ENCODE data around the gene TMOD4. TPM values are rescaled to one million over a fixed set of nuclear protein-coding genes. Genes with fewer than 3 reads are reported as not detected.

The TMOD4 gene
- total and polyA plus RNA-seq, 2 of the 13 experiments (the other 11 are each of a cell fraction or from before 2014, with no cell fraction given), result 0.66 TPM; not detected in 1

DNA sequence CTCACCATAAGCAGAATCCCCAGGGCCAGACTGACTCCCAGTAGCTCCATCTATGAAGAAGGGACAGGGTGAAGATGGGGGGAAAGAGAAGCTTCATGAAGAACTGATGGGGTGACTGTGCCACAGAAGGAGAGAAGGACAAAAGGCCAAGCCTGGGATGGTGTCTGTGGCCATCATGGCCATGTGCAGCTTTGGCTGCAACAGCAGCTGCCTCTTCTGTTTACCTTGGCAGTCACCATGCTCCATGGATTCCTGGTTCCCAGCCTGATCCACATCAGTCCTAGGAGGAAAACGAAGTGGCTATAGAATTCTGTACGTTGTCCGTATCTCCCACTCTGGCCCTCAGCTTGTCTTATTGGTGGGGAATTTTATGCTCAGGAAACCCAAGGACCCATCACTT lies 41.4 kb downstream of the TMOD4 start:
- no peak overlapping the region for H3K4me2 ChIP-seq (ENCODE audit: low read depth, low read length)
- H3K9ac ChIP-seq (ENCODE audit: insufficient read depth, low read depth, low read length), result no peak overlapping the region
- no TSS peak for BruUV-seq (replicated peaks)
- no peak overlapping the region for H3K4me3 ChIP-seq (replicated peaks in 1 of 3; ENCODE audit: insufficient read depth in 1 of 3, low read depth in 2 of 3, low read length in 3 of 3)
- ChIA-PET POLR2A (no interaction called here), CTCF (ENCODE audit: low intra/inter-chr PET ratio, low total read pairs) (no interaction called here)
- H3K27ac ChIP-seq (ENCODE audit: extremely low read length, insufficient read depth, low read length), result no peak overlapping the region
- DNase-seq (ENCODE audit: low spot score) (no peak), ATAC-seq (no peak), FAIRE-seq (no peak)
- no peaks in the 10 kb centered on the region for H4K20me1 ChIP-seq (ENCODE audit: insufficient read depth, low read length)
- H2AFZ ChIP-seq (ENCODE audit: low read length), result no peak overlapping the region
- no peaks in the 10 kb centered on the region for H3K4me1 ChIP-seq (ENCODE audit: insufficient read depth, low read length)
- H3K9me3 ChIP-seq (ENCODE audit: low read length), result no peaks in the 10 kb centered on the region
- 89% methylated on average over 3 of the region's 3 CpGs for WGBS (ENCODE audit: low lambda C conversion rate)
- intact Hi-C loops (cut with micrococcal nuclease; ENCODE audit: unreplicated experiment), result no loop called here
- in situ Hi-C loops (cut with HindIII; ENCODE audit: extremely low pct_ligation_motif_present, low pct_unique_long_range_greater_than_20kb), result no loop called here
- no peak for TF ChIP-seq FOXJ3 (CRISPR knock-in tag; IDR thresholded peaks at IDR 0.05; ENCODE audit: borderline replicate concordance)
- TF ChIP-seq FLYWCH1 (CRISPR knock-in tag; IDR thresholded peaks at IDR 0.05), result no peak
- no peak for TF ChIP-seq ZNF704 (CRISPR knock-in tag; IDR thresholded peaks at IDR 0.05; ENCODE audit: borderline replicate concordance)
- TF ChIP-seq ZNF614 (CRISPR knock-in tag; IDR thresholded peaks at IDR 0.05; ENCODE audit: borderline replicate concordance), result no peak
- no peak for TF ChIP-seq FOXA1 (IDR thresholded peaks at IDR 0.05)
- no peak for TF ChIP-seq FOXA1 (CRISPR knock-in tag; IDR thresholded peaks at IDR 0.05)
- TF ChIP-seq, protein P1, sequence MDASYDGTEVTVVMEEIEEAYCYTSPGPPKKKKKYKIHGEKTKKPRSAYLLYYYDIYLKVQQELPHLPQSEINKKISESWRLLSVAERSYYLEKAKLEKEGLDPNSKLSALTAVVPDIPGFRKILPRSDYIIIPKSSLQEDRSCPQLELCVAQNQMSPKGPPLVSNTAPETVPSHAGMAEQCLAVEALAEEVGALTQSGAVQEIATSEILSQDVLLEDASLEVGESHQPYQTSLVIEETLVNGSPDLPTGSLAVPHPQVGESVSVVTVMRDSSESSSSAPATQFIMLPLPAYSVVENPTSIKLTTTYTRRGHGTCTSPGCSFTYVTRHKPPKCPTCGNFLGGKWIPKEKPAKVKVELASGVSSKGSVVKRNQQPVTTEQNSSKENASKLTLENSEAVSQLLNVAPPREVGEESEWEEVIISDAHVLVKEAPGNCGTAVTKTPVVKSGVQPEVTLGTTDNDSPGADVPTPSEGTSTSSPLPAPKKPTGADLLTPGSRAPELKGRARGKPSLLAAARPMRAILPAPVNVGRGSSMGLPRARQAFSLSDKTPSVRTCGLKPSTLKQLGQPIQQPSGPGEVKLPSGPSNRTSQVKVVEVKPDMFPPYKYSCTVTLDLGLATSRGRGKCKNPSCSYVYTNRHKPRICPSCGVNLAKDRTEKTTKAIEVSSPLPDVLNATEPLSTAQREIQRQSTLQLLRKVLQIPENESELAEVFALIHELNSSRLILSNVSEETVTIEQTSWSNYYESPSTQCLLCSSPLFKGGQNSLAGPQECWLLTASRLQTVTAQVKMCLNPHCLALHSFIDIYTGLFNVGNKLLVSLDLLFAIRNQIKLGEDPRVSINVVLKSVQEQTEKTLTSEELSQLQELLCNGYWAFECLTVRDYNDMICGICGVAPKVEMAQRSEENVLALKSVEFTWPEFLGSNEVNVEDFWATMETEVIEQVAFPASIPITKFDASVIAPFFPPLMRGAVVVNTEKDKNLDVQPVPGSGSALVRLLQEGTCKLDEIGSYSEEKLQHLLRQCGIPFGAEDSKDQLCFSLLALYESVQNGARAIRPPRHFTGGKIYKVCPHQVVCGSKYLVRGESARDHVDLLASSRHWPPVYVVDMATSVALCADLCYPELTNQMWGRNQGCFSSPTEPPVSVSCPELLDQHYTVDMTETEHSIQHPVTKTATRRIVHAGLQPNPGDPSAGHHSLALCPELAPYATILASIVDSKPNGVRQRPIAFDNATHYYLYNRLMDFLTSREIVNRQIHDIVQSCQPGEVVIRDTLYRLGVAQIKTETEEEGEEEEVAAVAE (CRISPR knock-in tag; IDR thresholded peaks at IDR 0.05; ENCODE audit: borderline replicate concordance), result no peak
- TF ChIP-seq ZNF260 (CRISPR knock-in tag; IDR thresholded peaks at IDR 0.05; ENCODE audit: borderline replicate concordance, low read depth), result no peak
- no peak for TF ChIP-seq SIN3A (IDR thresholded peaks at IDR 0.05; ENCODE audit: borderline replicate concordance, low read depth, low read length)
- H3K36me3 ChIP-seq (replicated peaks in 1 of 2; ENCODE audit: control insufficient read depth in 1 of 2, insufficient read depth in 2 of 2, low read length in 2 of 2), result no peaks in the 10 kb centered on the region
- no peaks in the 10 kb centered on the region for H3K27me3 ChIP-seq (ENCODE audit: control insufficient read depth in 1 of 2, insufficient read depth in 2 of 2, low read length in 2 of 2)
- no peaks in the 10 kb centered on the region for H3K79me2 ChIP-seq (ENCODE audit: insufficient read depth, low read length)

All from HepG2 (cell line).